PC-3 (cell line): ENCODE data around the gene ADK. TPM values are rescaled to one million over a fixed set of nuclear protein-coding genes. Genes with fewer than 3 reads are reported as not detected.

Experiments used
- ATAC-seq: fragments of 200-7000 bp; cut with Tn5 transposase; 2 replicates; pipeline ENCODE4 v1.9.1; 2020; ENCODE audit warnings: mild to moderate bottlenecking, moderate library complexity
- BruUV-seq: library from RNA; stranded (reverse); fragments of 400-500 nt; replicated peaks from 2 replicates; lab custom pipeline; 2021; lab: Mats Ljungman, UMichigan
- CTCF ChIA-PET: fragments of 300-600 bp; sonication (Branson Sonifier 250); formaldehyde crosslinking; loops from one replicate; lab custom pipeline; 2022; ENCODE audit warnings: antibody characterized with exemption; lab: Charles Lee
- POLR2A ChIA-PET: fragments of 300-600 bp; sonication (Branson Sonifier 250); formaldehyde crosslinking; loops from one replicate; lab custom pipeline; 2022; ENCODE audit warnings: antibody characterized with exemption; ENCODE audit not compliant: unreplicated experiment; lab: Charles Lee
- DNase-seq: peaks from one replicate; pipeline ENCODE4 v3.0.0-alpha.2; 2015
- H2AFZ ChIP-seq: fragments of 300-600 bp; sonication (generic); 2 replicates; pipeline ENCODE4 v1.6.0; 2016; ENCODE audit warnings: antibody characterized with exemption, low read length
- H3F3A ChIP-seq: fragments of 300-600 bp; sonication (generic); one replicate; pipeline ENCODE4 v1.6.0; 2017; ENCODE audit warnings: antibody characterized with exemption, low read length, control low read depth, mild to moderate bottlenecking; ENCODE audit not compliant: unreplicated experiment
- H3K27ac ChIP-seq: fragments of 300-600 bp; sonication (generic); 2 replicates; pipeline ENCODE4 v1.5.1; 2016; ENCODE audit warnings: mild to moderate bottlenecking, low read length
- H3K27me3 ChIP-seq: fragments of 300-600 bp; sonication (generic); 2 replicates; pipeline ENCODE4 v1.6.1; 2016; ENCODE audit warnings: low read length, mixed read lengths
- H3K36me3 ChIP-seq: fragments of 300-600 bp; sonication (generic); 2 replicates; pipeline ENCODE4 v1.6.1; 2016; ENCODE audit warnings: low read depth, mixed run types, low read length, mixed read lengths
- H3K4me1 ChIP-seq: fragments of 300-600 bp; sonication (generic); 2 replicates; pipeline ENCODE4 v1.5.1; 2016; ENCODE audit warnings: low read length; ENCODE audit not compliant: insufficient read depth
- H3K4me2 ChIP-seq: fragments of 300-600 bp; sonication (generic); 2 replicates; pipeline ENCODE4 v1.6.0; 2016; ENCODE audit warnings: low read length
- H3K4me3 ChIP-seq: fragments of 300-600 bp; sonication (generic); 2 replicates; pipeline ENCODE4 v1.5.1; 2016; ENCODE audit warnings: mild to moderate bottlenecking, low read length, mixed read lengths
- H3K79me2 ChIP-seq: fragments of 300-600 bp; sonication (generic); 2 replicates; pipeline ENCODE4 v1.6.1; 2017; ENCODE audit warnings: low read length, mixed read lengths
- H3K9ac ChIP-seq: fragments of 300-600 bp; sonication (generic); 2 replicates; pipeline ENCODE4 v1.6.0; 2016; ENCODE audit warnings: mild to moderate bottlenecking, low read length
- H3K9me2 ChIP-seq: fragments of 300-600 bp; sonication (generic); replicated peaks from 2 replicates; pipeline ENCODE4 v1.6.1; 2016; ENCODE audit warnings: mixed run types, low read length, mixed read lengths
- H3K9me3 ChIP-seq: fragments of 300-600 bp; sonication (generic); 2 replicates; pipeline ENCODE4 v1.6.1; 2016; ENCODE audit warnings: low read length, mixed read lengths
- H4K20me1 ChIP-seq: fragments of 300-600 bp; sonication (generic); 2 replicates; pipeline ENCODE4 v1.6.1; 2016; ENCODE audit warnings: low read length, mixed read lengths
- EZH2 ChIP-seq: fragments of 300-600 bp; sonication (generic); IDR thresholded peaks from one replicate; pipeline ENCODE4 v1.6.1; 2017; ENCODE audit warnings: antibody characterized with exemption, mild to moderate bottlenecking, low read length; ENCODE audit not compliant: unreplicated experiment
- EZH2phosphoT487 ChIP-seq: fragments of 300-600 bp; sonication (generic); IDR thresholded peaks from 2 replicates; pipeline ENCODE4 v1.6.1; 2018; ENCODE audit warnings: mild to moderate bottlenecking, antibody characterized with exemption, low read length, borderline replicate concordance
- intact Hi-C: fragments of 100-400 bp; cut with micrococcal nuclease; formaldehyde crosslinking; loops from 2 replicates; pipeline ENCODE4 v1.9.0; 2023
- total RNA-seq: library from RNA; depleted of rRNA; stranded (reverse); fragments of >200 nt; gene quantifications from 2 replicates; pipeline ENCODE4 v1.2.3, GENCODE V29; 2014
- TF ChIP-seq, protein P1 (sequence below): fragments of 300-600 bp; sonication (generic); conservative IDR thresholded peaks from 2 replicates; pipeline ENCODE4 v1.5.1; 2017; ENCODE audit warnings: antibody characterized with exemption, low read depth, mild to moderate bottlenecking, low read length

Gene ADK
- total RNA-seq, 1 experiment from 2014 or later, result 256 TPM

DNA sequence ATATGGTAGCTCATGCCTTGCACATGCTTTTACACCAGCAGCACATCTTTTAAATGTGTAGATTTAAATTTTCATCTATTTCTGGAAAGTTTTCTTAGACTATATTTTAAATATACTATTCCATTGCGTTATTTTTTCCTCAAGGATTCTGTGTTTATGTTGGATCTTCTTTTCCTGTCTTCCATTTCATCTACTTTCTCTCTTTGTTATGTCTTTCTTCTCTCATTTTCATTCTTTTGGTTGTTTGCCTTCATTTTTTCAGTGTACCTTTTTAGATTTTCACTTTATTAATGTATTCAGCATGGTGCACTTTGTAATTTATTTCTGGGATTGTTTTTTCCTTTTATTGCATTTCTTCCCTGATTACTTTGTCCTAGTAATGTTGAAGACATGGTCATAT, 329.8 kb downstream of the ADK start:
- Histone ChIP-seq H3K4me1 (no peaks in the 10 kb centered on the region), H3K27ac (no peak overlapping the region), H2AFZ (no peak overlapping the region), H3K9me2 (no peaks in the 10 kb centered on the region), H4K20me1 (no peaks in the 10 kb centered on the region), H3K36me3 (peaks cover 9% of the 10 kb centered on the region), H3K4me3 (no peak overlapping the region), H3K79me2 (no peaks in the 10 kb centered on the region), H3F3A (no peaks in the 10 kb centered on the region), H3K9me3 (no peaks in the 10 kb centered on the region), H3K9ac (no peak overlapping the region), H3K4me2 (no peak overlapping the region), H3K27me3 (no peaks in the 10 kb centered on the region)
- POLR2A ChIA-PET, result interaction anchor here (0.6 kb wide), 1 partner anchor 162 kb away, joined by 4 read pairs; no protein-coding TSS in a partner anchor
- CTCF ChIA-PET, result no interaction called here
- intact Hi-C loops, result no loop called here
- DNase-seq (no peak), ATAC-seq (no peak)
- no TSS peak for BruUV-seq
- TF ChIP-seq EZH2, result no peak
- no peak for TF ChIP-seq EZH2phosphoT487
- TF ChIP-seq, protein P1, sequence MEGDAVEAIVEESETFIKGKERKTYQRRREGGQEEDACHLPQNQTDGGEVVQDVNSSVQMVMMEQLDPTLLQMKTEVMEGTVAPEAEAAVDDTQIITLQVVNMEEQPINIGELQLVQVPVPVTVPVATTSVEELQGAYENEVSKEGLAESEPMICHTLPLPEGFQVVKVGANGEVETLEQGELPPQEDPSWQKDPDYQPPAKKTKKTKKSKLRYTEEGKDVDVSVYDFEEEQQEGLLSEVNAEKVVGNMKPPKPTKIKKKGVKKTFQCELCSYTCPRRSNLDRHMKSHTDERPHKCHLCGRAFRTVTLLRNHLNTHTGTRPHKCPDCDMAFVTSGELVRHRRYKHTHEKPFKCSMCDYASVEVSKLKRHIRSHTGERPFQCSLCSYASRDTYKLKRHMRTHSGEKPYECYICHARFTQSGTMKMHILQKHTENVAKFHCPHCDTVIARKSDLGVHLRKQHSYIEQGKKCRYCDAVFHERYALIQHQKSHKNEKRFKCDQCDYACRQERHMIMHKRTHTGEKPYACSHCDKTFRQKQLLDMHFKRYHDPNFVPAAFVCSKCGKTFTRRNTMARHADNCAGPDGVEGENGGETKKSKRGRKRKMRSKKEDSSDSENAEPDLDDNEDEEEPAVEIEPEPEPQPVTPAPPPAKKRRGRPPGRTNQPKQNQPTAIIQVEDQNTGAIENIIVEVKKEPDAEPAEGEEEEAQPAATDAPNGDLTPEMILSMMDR, result no peak

DNA sequence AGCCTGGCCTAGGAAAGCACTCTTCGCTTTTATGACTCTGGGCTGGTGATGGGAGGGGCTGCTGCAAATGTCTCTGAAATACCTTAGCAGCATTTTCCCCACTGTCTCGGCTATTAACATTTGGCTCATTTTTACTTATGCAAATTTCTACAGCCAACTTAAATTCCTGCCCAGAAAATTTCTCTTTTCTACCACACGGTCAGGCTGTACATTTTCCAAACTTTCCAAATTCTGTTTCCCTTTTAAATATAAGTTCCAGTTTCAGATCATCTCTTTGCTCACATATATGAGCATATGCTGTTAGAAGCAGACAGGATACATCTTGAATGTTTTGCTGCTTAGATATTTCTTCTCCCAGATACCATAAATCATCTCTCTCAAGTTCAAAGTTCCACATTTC, 332.3 kb downstream of the ADK start:
- ChIA-PET POLR2A (no interaction called here), CTCF (no interaction called here)
- H3K9me2 ChIP-seq, result no peaks in the 10 kb centered on the region
- no peaks in the 10 kb centered on the region for H4K20me1 ChIP-seq
- DNase-seq (no peak), ATAC-seq (no peak)
- H3K27ac ChIP-seq, result no peak overlapping the region
- H3K9me3 ChIP-seq, result no peaks in the 10 kb centered on the region
- no peak overlapping the region for H3K4me2 ChIP-seq
- TF ChIP-seq EZH2 (no peak), EZH2phosphoT487 (no peak)
- TF ChIP-seq, protein P1, result no peak
- H3K27me3 ChIP-seq, result no peaks in the 10 kb centered on the region
- no peak overlapping the region for H2AFZ ChIP-seq
- no peaks in the 10 kb centered on the region for H3K79me2 ChIP-seq
- intact Hi-C loops, result no loop called here
- H3F3A ChIP-seq, result no peaks in the 10 kb centered on the region
- H3K4me3 ChIP-seq, result no peak overlapping the region
- BruUV-seq, result no TSS peak
- peaks cover 9% of the 10 kb centered on the region for H3K36me3 ChIP-seq
- no peaks in the 10 kb centered on the region for H3K4me1 ChIP-seq
- no peak overlapping the region for H3K9ac ChIP-seq

DNA sequence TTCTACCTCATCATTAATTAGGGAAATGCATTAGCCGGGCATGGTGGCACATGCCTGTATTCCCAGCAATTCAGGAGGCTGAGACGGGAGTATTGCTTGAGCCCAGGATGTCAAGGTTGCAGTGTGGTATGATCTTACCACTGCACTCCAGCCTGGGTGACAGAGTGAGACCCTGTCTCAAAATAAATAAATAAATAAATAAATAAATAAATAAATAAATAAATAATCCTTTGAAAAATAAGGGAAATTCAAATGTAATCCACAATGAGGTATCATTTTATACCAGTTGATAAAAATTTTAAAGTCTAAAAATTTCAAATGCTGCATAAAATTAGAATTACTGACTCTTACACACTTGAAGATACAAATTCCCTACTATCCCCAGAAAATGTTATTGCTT, 334.3 kb downstream of the ADK start:
- intact Hi-C loops, result no loop called here
- ChIA-PET CTCF (no interaction called here), POLR2A (no interaction called here)
- H3F3A ChIP-seq, result no peaks in the 10 kb centered on the region
- H3K4me2 ChIP-seq, result no peak overlapping the region
- H3K4me1 ChIP-seq, result no peaks in the 10 kb centered on the region
- ATAC-seq (no peak), DNase-seq (no peak)
- BruUV-seq, result no TSS peak
- no peak overlapping the region for H3K4me3 ChIP-seq
- H3K9ac ChIP-seq, result no peak overlapping the region
- H3K9me2 ChIP-seq, result no peaks in the 10 kb centered on the region
- H2AFZ ChIP-seq, result no peak overlapping the region
- no peaks in the 10 kb centered on the region for H3K9me3 ChIP-seq
- TF ChIP-seq EZH2 (no peak), EZH2phosphoT487 (no peak)
- TF ChIP-seq, protein P1, result no peak
- H3K79me2 ChIP-seq, result no peaks in the 10 kb centered on the region
- H4K20me1 ChIP-seq, result no peaks in the 10 kb centered on the region
- no peaks in the 10 kb centered on the region for H3K27me3 ChIP-seq
- peaks cover 9% of the 10 kb centered on the region for H3K36me3 ChIP-seq
- H3K27ac ChIP-seq, result no peak overlapping the region
